Measurements from ENCODE around the gene EPS15.

Gene EPS15

GRCh38 chr1:51322417-51323101 lies 196.5 kb downstream of the EPS15 start:
- no peak for DNase-seq (ENCODE audit: low read depth in 2 of 2, low spot score in 1 of 2)

- no peak for DNase-seq (ENCODE audit: low read depth in 2 of 2, low spot score in 1 of 2)
Observed at GRCh38 chr1:51321924-51322280, 197.2 kb downstream of the EPS15 start.

- no peak for DNase-seq (ENCODE audit: low read depth in 2 of 2, low spot score in 1 of 2)
Observed at GRCh38 chr1:51320967-51321923, 197.8 kb downstream of the EPS15 start.

- no peak for DNase-seq (ENCODE audit: low read depth in 2 of 2, low spot score in 1 of 2)
Observed at GRCh38 chr1:51317798-51318197, 201.3 kb downstream of the EPS15 start.

GRCh38 chr1:51316846-51317120 lies 202.3 kb downstream of the EPS15 start:
- no peak for DNase-seq (ENCODE audit: low read depth in 2 of 2, low spot score in 1 of 2)

GRCh38 chr1:51316113-51316845 lies 202.8 kb downstream of the EPS15 start:
- DNase-seq (ENCODE audit: low read depth in 2 of 2, low spot score in 1 of 2), result no peak

GRCh38 chr1:51314974-51315373 lies 204.1 kb downstream of the EPS15 start:
- no peak for DNase-seq (ENCODE audit: low read depth in 2 of 2, low spot score in 1 of 2)

- DNase-seq (ENCODE audit: low read depth in 2 of 2, low spot score in 1 of 2), result no peak
Observed at GRCh38 chr1:51313961-51314777, 204.9 kb downstream of the EPS15 start.

- DNase-seq (ENCODE audit: low read depth in 2 of 2, low spot score in 1 of 2), result no peak
Observed at GRCh38 chr1:51313268-51313852, 205.7 kb downstream of the EPS15 start.

- DNase-seq (ENCODE audit: low read depth in 2 of 2, low spot score in 1 of 2), result no peak
Observed at GRCh38 chr1:51312718-51313117, 206.3 kb downstream of the EPS15 start.

GRCh38 chr1:51311826-51312225 lies 207.2 kb downstream of the EPS15 start:
- DNase-seq (ENCODE audit: low read depth in 2 of 2, low spot score in 1 of 2), result no peak

GRCh38 chr1:51310871-51311613 lies 208.0 kb downstream of the EPS15 start:
- DNase-seq (ENCODE audit: low read depth in 2 of 2, low spot score in 1 of 2), result no peak

- no peak for DNase-seq (ENCODE audit: low read depth in 2 of 2, low spot score in 1 of 2)
Observed at GRCh38 chr1:51309291-51309690, 209.8 kb downstream of the EPS15 start.

GRCh38 chr1:51308636-51309035 lies 210.4 kb downstream of the EPS15 start:
- DNase-seq (ENCODE audit: low read depth in 2 of 2, low spot score in 1 of 2), result no peak

GRCh38 chr1:51306950-51307349 lies 212.1 kb downstream of the EPS15 start:
- DNase-seq (ENCODE audit: low read depth in 2 of 2, low spot score in 1 of 2), result no peak

GRCh38 chr1:51305371-51305823 lies 213.7 kb downstream of the EPS15 start:
- no peak for DNase-seq (ENCODE audit: low read depth in 2 of 2, low spot score in 1 of 2)

GRCh38 chr1:51304360-51304759 lies 214.7 kb downstream of the EPS15 start:
- no peak for DNase-seq (ENCODE audit: low read depth in 2 of 2, low spot score in 1 of 2)

All from stimulated activated CD8-positive, alpha-beta memory T cell treated with anti-CD3 and anti-CD28 coated beads, Interleukin-4, amount 100 ng/mL, for 4 hours (primary cell).